ENCODE results near the gene BRPF1.

- no peak for TF ChIP-seq CTCF (IDR thresholded peaks at IDR 0.05 in 2 of 3, conservative IDR thresholded peaks at IDR 0.05 in 1 of 3; ENCODE audit: borderline replicate concordance in 1 of 3, insufficient read depth in 1 of 3, low read depth in 2 of 3, low read length in 2 of 3)
- TF ChIP-seq CEBPB (IDR thresholded peaks at IDR 0.05; ENCODE audit: low read depth): no peak
- no peak for TF ChIP-seq ZNF274 (IDR thresholded peaks at IDR 0.05; ENCODE audit: low read depth, low read length)
- TF ChIP-seq POLR2A (IDR thresholded peaks at IDR 0.05; ENCODE audit: borderline replicate concordance, extremely low read depth, insufficient read depth, insufficient read length): no peak
- no peak for TF ChIP-seq EZH2phosphoT487 (IDR thresholded peaks at IDR 0.05; ENCODE audit: borderline replicate concordance)
- no peak for TF ChIP-seq EZH2 (IDR thresholded peaks at IDR 0.05)
- TF ChIP-seq YY1 (IDR thresholded peaks at IDR 0.05; ENCODE audit: extremely low read depth, insufficient replicate concordance, low read depth, low read length): no peak
- TF ChIP-seq TCF7L2 (IDR thresholded peaks at IDR 0.05; ENCODE audit: borderline replicate concordance, extremely low read depth, insufficient read depth, insufficient read length): no peak
- no peak for TF ChIP-seq POLR2AphosphoS5 (IDR thresholded peaks at IDR 0.05; ENCODE audit: low read depth, low read length)
- no peak for TF ChIP-seq ZFX (IDR thresholded peaks at IDR 0.05)
- no peak for TF ChIP-seq RAD21 (IDR thresholded peaks at IDR 0.05; ENCODE audit: low read depth)
Observed at GRCh38 chr3:9689757-9690156, 41.8 kb upstream of the BRPF1 start.
